HG03575 (cell line): ENCODE results near the gene TBKBP1.
"Not testable (repeated sequence)": the region's sequence is repeated elsewhere in the genome, so short reads cannot be mapped to it uniquely, and the experiment has no call there.

Source experiments
- ATAC-seq: cut with Tn5 transposase; IDR thresholded peaks from one replicate; pipeline ENCODE4 v1.9.1; 2021; ENCODE audit not compliant: unreplicated experiment, insufficient number of reproducible peaks, low FRiP score; ENCODE audit errors: extremely low read depth

TBKBP1 gene

GRCh38 chr17:47726796-47727703 is 33.1 kb downstream of the TBKBP1 start:
- no peak for ATAC-seq

GRCh38 chr17:47727704-47728036 is 33.7 kb downstream of the TBKBP1 start:
- ATAC-seq, result no peak

GRCh38 chr17:47728214-47728877 is 34.4 kb downstream of the TBKBP1 start:
- ATAC-seq, result no peak

GRCh38 chr17:47729476-47729875 is 35.5 kb downstream of the TBKBP1 start:
- ATAC-seq, result no peak

- no peak for ATAC-seq
These were observed 36.7 kb downstream of the TBKBP1 start for GRCh38 chr17:47730681-47731080.

- no peak for ATAC-seq
These were observed 37.4 kb downstream of the TBKBP1 start for GRCh38 chr17:47731396-47731795.

GRCh38 chr17:47732399-47733046 is 38.6 kb downstream of the TBKBP1 start:
- ATAC-seq, result no peak

GRCh38 chr17:47733047-47733673 is 39.2 kb downstream of the TBKBP1 start, which contains the start of gene TBX21:
Gene TBX21 (plus strand): TSS chr17:47733236. CDS start chr17:47733455, 219 bp downstream.
- ATAC-seq, result no peak

GRCh38 chr17:47733674-47734410 is 39.9 kb downstream of the TBKBP1 start:
- ATAC-seq, result no peak

GRCh38 chr17:47735139-47735464 is 41.1 kb downstream of the TBKBP1 start:
- ATAC-seq, result no peak

- no peak for ATAC-seq
These were observed 41.6 kb downstream of the TBKBP1 start for GRCh38 chr17:47735536-47736011.

- ATAC-seq, result no peak
These were observed 42.8 kb downstream of the TBKBP1 start for GRCh38 chr17:47736501-47737495.

- no peak for ATAC-seq
These were observed 44.2 kb downstream of the TBKBP1 start for GRCh38 chr17:47738178-47738577.

GRCh38 chr17:47739150-47739549 is 45.2 kb downstream of the TBKBP1 start:
- ATAC-seq, result no peak

GRCh38 chr17:47739945-47740344 is 46.0 kb downstream of the TBKBP1 start:
- ATAC-seq, result not testable (repeated sequence)

GRCh38 chr17:47741109-47741792 is 47.3 kb downstream of the TBKBP1 start:
- no peak for ATAC-seq

- no peak for ATAC-seq
These were observed 47.8 kb downstream of the TBKBP1 start for GRCh38 chr17:47741793-47742145.
